IPS-18a (cell line): ENCODE data around the gene GATA5.

Experiments used
- H3K27ac ChIP-seq: one replicate; pipeline ENCODE4 v1.5.1; 2013; ENCODE audit warnings: low read length
- H3K27me3 ChIP-seq: one replicate; pipeline ENCODE4 v1.6.1; 2013; ENCODE audit warnings: mild to moderate bottlenecking, low read length; ENCODE audit not compliant: control insufficient read depth, insufficient read depth
- H3K36me3 ChIP-seq: one replicate; pipeline ENCODE4 v1.6.1; 2013; ENCODE audit warnings: low read depth, low read length; ENCODE audit not compliant: control insufficient read depth
- H3K4me1 ChIP-seq: one replicate; pipeline ENCODE4 v1.6.1; 2013; ENCODE audit warnings: low read depth, low read length; ENCODE audit not compliant: control insufficient read depth
- H3K4me3 ChIP-seq: one replicate; pipeline ENCODE4 v1.5.1; 2013; ENCODE audit warnings: low read length
- H3K9ac ChIP-seq: one replicate; pipeline ENCODE4 v1.6.1; 2013; ENCODE audit warnings: mild to moderate bottlenecking, low read length, moderate library complexity
- H3K9me3 ChIP-seq: one replicate; pipeline ENCODE4 v1.6.1; 2013; ENCODE audit warnings: low read depth, low read length; ENCODE audit not compliant: control insufficient read depth

Gene GATA5

DNA sequence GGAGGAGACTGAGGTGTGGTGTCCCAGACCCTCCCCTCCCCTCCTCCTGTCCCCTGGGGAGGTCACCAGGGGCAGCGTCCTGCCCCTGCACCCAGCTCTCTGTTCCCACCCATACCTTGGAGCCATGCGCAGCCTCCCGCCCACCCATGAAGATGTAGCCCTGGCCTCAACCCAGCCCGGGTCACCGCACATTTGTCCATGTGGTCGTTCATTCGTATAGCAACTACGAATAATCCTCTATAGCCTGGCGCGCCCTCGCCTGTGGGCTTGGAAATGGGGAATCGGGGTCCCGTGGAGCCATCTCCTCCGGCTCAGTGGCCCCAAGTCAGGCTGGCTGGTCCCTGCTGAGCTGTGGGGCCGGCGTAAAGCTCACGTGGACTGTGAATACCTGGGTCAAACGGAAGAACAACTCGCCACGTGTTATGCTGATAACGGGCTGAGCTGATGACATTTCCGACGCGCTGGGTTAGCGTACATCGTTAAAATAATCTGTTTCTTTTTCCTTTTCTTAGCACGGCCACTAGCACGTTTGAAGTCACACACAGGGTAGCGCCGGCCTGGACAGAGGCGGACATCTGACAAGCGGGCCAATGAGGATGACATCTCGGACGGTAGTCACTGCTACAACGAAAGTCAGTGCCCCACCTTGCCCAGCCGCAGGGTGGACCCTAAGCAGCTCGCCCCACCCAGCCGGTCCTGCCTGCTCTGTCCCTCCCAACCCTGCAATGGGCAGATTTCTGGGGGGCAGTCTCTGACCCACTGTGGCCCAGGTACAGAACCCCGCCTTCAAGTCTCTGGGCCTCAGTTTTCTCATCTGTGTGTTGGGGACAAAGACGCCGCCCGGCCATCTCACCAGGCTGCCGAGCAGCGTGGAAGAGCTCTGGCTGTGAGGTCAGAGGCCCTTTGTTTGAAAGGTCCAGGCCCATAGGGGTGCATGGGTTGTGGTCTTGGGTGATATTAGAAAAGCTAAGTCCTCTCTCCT lies 28.6 kb downstream of the GATA5 start:
- H3K27me3 ChIP-seq = no peaks in the 10 kb centered on the region
- H3K36me3 ChIP-seq = no peaks in the 10 kb centered on the region
- H3K27ac ChIP-seq = no peak overlapping the region
- no peaks in the 10 kb centered on the region for H3K4me1 ChIP-seq
- H3K9ac ChIP-seq = no peak overlapping the region
- H3K9me3 ChIP-seq = no peaks in the 10 kb centered on the region
- H3K4me3 ChIP-seq = no peak overlapping the region

DNA sequence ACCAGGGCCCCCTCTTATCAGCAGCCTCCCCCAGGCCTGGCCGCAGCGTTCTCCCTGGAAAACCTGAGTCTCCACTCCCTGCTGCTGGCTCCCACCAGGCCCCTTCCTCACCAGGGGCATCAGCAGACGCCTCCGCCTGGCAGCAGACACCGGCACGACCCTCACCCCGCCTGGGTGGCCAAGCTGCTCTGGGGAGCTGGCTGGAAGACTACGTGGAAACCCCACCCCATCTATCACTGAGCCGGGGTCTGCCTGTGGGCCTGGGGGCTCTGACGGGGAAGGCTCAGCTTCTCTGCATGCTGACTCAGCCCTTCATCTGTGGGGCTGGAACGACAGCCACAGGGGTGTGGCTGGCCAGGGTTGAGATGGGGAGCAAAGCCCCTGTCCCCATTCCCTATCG lies 29.3 kb downstream of the GATA5 start:
- H3K27ac ChIP-seq = no peak overlapping the region
- no peaks in the 10 kb centered on the region for H3K27me3 ChIP-seq
- no peaks in the 10 kb centered on the region for H3K4me1 ChIP-seq
- no peak overlapping the region for H3K4me3 ChIP-seq
- no peaks in the 10 kb centered on the region for H3K36me3 ChIP-seq
- H3K9me3 ChIP-seq = no peaks in the 10 kb centered on the region
- no peak overlapping the region for H3K9ac ChIP-seq

DNA sequence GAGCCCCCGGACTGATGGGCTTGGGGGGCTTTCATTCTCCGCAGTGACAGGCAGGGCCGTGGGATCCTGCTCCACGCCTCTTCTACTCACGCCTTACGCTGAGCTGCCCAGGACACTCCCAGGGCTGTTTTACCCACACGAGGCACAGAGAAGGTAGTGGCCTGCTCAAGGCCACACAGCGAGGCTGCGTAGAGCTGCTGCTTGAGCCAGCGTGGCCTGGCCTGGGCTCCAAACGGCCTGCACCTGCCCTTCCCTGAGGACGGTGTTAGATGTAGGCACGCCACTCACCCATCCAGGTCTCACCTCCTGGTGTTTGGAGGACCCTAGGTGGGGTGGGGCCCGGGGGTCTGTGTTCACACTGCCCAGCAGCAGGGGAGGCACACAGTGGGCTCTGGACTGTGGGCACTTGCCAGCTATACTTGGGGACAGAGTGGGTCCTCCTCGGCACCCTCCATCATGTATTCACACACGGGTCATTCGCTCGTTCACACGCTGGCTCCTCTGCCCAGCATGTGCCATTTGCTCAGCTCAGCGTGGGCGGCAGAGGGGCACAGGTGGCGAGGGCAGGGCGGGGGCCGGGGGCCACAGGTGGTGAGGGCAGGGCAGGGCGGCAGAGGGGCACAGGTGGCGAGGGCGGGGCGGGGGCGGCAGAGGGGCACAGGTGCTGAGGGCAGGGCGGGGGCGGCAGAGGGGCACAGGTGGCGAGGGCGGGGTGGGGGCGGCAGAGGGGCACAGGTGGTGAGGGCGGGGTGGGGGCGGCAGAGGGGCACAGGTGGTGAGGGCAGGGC lies 30.0 kb downstream of the GATA5 start:
- H3K4me3 ChIP-seq = no peak overlapping the region
- no peak overlapping the region for H3K9ac ChIP-seq
- no peaks in the 10 kb centered on the region for H3K36me3 ChIP-seq
- H3K27me3 ChIP-seq = no peaks in the 10 kb centered on the region
- H3K9me3 ChIP-seq = no peaks in the 10 kb centered on the region
- no peak overlapping the region for H3K27ac ChIP-seq
- H3K4me1 ChIP-seq = no peaks in the 10 kb centered on the region

DNA sequence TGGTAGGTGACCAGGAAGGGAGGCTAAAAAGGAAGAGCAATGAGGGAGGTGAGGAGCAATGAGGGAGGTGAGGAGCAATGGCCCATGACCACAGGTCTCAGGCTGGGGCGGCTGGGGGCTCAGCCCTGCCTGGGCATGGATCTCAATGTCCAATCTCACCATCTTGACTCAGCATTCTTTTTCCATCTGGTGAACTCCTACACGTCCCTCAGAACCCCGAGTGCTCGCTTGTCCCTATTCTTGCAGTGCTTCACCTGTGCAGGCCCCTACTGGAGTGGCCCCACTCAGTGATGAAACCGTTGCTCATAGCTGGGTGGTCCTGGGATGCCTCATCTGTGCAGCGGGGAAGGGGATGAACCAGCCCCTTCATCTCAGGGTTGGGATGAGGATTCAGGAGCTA lies 31.5 kb downstream of the GATA5 start:
- no peak overlapping the region for H3K9ac ChIP-seq
- H3K27me3 ChIP-seq = no peaks in the 10 kb centered on the region
- H3K9me3 ChIP-seq = no peaks in the 10 kb centered on the region
- H3K4me3 ChIP-seq = no peak overlapping the region
- no peak overlapping the region for H3K27ac ChIP-seq
- no peaks in the 10 kb centered on the region for H3K4me1 ChIP-seq
- H3K36me3 ChIP-seq = no peaks in the 10 kb centered on the region

DNA sequence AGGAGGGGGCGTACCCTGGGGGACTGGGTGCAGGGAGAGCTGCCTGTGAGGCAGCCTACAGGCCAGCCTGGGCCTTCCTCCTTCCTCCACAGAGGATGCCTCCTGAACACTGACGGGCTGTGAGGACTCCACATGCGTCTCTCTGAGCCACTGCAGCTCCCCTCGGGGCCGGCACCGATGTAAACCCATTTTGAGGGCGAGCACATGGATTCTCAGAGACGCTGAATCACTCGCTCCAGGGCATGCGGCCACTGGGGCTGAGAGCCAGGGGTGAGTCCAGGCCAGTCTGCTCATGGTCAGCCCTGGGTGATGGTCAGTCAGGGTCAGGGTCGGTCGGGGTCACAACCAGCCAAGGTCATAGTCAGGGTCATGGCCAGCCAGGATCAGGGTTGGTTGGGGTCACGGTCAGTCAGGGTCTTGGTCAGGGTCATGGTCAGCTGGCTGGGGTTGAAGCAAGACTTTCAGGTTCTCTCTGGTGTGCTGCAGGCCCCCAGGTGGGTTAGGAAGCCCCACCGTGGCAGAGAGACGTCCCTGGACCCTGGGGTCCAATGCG lies 33.7 kb downstream of the GATA5 start:
- Histone ChIP-seq H3K36me3 (no peaks in the 10 kb centered on the region), H3K27me3 (no peaks in the 10 kb centered on the region), H3K4me3 (no peak overlapping the region), H3K4me1 (no peaks in the 10 kb centered on the region), H3K9ac (no peak overlapping the region), H3K27ac (no peak overlapping the region), H3K9me3 (no peaks in the 10 kb centered on the region)

DNA sequence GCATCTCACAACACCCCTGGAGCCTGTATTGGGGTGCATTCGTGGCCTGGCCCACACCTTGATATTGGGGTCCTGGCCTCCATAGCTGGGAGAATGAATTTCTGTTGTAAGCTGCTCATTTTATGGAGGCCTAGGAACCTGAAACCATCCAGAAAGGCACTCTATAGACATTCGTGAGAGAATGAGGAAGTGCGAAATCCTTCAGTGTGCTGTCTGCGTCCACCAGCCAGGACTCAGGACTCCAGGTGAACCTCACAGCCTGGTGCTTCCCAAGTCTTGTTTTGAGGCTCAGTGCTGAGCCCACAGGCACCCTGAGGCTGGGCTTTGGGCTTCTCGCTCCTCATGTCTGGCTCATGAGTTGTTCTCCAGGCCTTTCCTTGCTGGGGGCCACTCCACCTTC lies 36.6 kb downstream of the GATA5 start:
- no peak overlapping the region for H3K27ac ChIP-seq
- H3K9me3 ChIP-seq = no peaks in the 10 kb centered on the region
- H3K4me3 ChIP-seq = no peak overlapping the region
- no peaks in the 10 kb centered on the region for H3K27me3 ChIP-seq
- H3K4me1 ChIP-seq = no peaks in the 10 kb centered on the region
- no peaks in the 10 kb centered on the region for H3K36me3 ChIP-seq
- no peak overlapping the region for H3K9ac ChIP-seq

DNA sequence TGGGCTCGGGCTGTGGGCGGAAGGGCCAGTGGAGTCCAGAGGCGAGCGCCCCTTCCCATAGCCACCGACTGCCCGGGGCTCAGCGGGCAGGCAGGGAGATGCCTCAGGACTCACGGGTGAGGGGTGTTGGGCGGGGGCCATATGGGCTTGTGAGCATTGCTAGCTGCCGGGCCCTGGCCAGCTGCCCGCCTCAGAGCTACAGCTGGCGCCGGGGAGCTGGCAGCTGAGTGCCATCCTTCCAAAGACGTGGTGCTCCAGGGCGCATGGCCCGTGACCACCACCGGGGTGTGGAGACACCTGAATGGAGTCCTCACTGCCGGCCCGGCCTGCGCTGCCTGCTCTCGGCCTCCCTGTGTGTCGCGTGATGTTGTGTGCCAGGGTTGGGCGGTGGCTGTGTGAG lies 37.9 kb downstream of the GATA5 start:
- Histone ChIP-seq H3K36me3 (no peaks in the 10 kb centered on the region), H3K4me1 (no peaks in the 10 kb centered on the region), H3K4me3 (no peak overlapping the region), H3K9ac (no peak overlapping the region), H3K27me3 (no peaks in the 10 kb centered on the region), H3K9me3 (no peaks in the 10 kb centered on the region), H3K27ac (no peak overlapping the region)

DNA sequence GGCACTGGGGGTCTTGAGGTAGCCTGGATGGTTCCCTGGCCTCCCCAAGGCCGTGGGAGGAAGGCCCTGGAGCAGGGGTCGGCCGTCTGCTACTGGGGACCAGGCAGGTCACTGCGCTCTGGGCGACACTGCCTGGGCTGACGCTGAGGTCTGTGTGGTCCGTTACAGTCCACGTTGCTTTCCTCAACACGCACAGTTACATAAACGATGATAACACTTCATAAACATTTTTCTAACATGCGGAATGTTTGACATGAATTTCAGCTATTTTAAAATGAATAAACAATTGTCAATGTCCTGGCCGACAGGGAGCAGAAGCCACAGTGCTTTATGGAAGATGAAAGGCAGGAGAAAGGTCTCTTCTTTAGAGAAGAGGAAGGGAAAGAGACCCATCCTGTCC lies 38.3 kb downstream of the GATA5 start:
- H3K36me3 ChIP-seq = no peaks in the 10 kb centered on the region
- H3K9ac ChIP-seq = no peak overlapping the region
- no peaks in the 10 kb centered on the region for H3K27me3 ChIP-seq
- no peak overlapping the region for H3K27ac ChIP-seq
- no peaks in the 10 kb centered on the region for H3K9me3 ChIP-seq
- H3K4me1 ChIP-seq = no peaks in the 10 kb centered on the region
- no peak overlapping the region for H3K4me3 ChIP-seq

DNA sequence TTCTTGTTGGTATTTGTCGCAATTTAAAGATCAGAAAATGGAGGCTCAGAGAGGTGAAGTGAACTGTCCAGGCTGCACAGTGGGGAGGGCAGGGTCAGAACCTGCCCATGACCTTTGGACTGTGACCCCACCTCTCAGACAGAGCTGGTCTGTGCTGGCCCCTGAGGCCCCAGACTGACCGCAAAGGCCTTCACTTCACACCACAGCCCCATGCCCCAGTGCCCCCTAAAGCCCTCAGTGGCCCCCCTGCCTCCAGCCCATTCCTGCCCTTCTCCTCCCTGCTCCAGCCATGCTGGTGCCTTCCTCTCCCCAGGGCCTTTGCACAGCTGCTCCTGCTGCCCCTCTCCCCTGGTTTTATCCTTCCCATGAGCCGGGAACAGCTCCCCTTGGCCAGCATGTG lies 39.1 kb downstream of the GATA5 start:
- no peak overlapping the region for H3K4me3 ChIP-seq
- H3K9ac ChIP-seq = no peak overlapping the region
- no peaks in the 10 kb centered on the region for H3K27me3 ChIP-seq
- no peaks in the 10 kb centered on the region for H3K36me3 ChIP-seq
- no peaks in the 10 kb centered on the region for H3K4me1 ChIP-seq
- H3K9me3 ChIP-seq = no peaks in the 10 kb centered on the region
- H3K27ac ChIP-seq = no peak overlapping the region

DNA sequence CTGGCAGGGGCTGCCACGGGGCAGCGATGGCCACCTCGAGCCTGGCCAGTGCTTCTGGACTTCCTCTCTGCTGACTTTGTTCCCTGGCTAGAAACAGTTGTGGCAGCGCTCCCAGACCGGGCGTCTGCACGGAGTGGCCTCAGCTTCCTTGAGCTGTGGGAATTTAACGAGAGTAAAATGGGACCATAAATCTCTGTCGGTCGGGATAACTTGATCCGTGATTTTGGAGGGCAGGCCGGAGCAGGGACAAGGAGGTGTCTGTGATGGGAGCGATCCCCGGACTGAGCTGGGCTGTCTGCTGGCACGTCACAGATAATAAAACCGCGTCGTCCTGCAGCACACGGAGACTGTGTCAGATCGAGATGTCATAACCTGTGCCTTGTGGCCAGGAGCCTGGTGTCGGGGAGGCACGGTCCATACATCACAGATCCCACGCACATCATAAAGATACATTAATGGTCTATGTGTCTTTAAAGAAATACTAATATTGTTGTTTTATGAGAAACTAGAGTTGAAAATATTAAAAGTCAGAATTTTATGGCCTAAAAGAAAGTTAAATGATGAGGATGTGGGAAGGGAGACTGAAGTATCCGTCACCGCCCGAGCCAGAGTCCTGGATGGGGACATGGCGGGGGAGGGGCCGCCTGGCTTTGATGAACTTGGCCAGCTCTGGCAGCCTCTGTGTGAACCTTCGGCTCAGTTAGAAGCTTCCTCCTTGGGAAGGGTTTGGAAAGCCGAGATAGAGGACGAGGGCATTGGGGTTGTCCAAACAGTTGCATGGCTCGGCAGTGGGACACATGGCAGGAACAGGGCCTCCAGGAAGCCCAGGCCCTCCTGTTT lies 41.9 kb downstream of the GATA5 start:
- no peaks in the 10 kb centered on the region for H3K9me3 ChIP-seq

DNA sequence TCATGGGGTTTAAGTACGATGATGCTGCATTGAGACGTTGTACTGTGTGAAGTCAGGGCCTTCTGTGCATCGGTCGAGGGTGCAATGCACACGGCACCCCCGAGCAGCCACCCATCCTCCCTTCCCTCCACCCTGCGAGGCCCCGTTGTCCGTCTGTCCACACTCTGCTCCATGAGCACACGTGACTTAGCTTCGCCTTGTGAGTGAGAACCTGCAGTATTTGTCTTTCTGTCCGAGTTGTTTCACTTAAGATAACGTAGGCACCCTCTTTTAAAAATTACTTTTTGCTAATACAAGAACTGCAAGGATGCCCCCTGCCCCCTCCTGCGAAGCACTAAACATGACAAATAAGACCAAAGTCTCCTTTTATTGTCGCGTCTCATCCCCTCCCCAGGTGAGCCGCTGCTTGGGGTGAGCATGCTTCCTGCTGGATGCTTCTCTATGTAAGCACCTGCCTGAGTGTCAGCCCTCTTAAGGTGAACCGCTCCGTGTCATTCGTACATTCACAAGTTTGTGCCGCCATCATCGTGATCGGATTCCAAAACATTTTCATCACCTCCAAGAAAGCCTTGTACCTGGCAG lies 44.8 kb downstream of the GATA5 start:
- Histone ChIP-seq H3K4me3 (no peak overlapping the region), H3K4me1 (peaks cover 27% of the 10 kb centered on the region), H3K9ac (no peak overlapping the region), H3K27me3 (no peaks in the 10 kb centered on the region), H3K36me3 (no peaks in the 10 kb centered on the region), H3K27ac (no peak overlapping the region), H3K9me3 (no peaks in the 10 kb centered on the region)

More for the DNA sequence above, 41.9 kb downstream of the GATA5 start:
- Histone ChIP-seq H3K9ac (no peak overlapping the region), H3K27me3 (no peaks in the 10 kb centered on the region), H3K4me3 (no peak overlapping the region), H3K36me3 (no peaks in the 10 kb centered on the region), H3K27ac (no peak overlapping the region), H3K4me1 (peaks cover 10% of the 10 kb centered on the region)
